ENCODE results near the gene SUGP2.

GRCh38 chr19:19028526-19028925 lies 4.8 kb downstream of the SUGP2 start:
- TF ChIP-seq EZH2 (IDR thresholded peaks at IDR 0.05; ENCODE audit: low read length, unreplicated experiment) (no peak), CTCF (conservative IDR thresholded peaks at IDR 0.05; ENCODE audit: low read depth, low read length) (no peak), EZH2phosphoT487 (IDR thresholded peaks at IDR 0.05; ENCODE audit: borderline replicate concordance, low read length) (no peak)

All from PC-3 (cell line).